Measurements from ENCODE around the gene SLC6A9.
A peak's percentile ranks its signal among the peaks of the same experiment; 100 is the strongest.

Gene SLC6A9

DNA sequence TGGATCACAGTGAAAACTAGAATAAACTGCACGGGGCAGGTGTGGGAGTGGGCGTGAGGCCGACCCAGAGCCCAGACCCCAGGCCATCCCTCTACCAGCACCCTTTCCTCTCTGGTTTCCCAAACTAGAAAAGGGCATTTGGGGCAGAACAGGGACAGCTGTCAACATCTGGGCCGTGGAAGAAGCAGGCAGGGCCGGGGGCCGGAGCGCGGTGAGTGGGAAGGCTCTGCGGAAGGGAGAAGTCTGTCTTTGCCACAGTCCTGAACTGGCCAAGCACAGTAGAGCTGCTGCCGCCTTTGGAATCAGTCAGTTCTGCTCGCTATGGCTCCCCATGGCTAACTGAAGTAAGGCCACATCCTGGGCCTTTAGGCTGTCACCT is 33.3 kb downstream of the SLC6A9 start:
- DNase-seq = no peak

DNA sequence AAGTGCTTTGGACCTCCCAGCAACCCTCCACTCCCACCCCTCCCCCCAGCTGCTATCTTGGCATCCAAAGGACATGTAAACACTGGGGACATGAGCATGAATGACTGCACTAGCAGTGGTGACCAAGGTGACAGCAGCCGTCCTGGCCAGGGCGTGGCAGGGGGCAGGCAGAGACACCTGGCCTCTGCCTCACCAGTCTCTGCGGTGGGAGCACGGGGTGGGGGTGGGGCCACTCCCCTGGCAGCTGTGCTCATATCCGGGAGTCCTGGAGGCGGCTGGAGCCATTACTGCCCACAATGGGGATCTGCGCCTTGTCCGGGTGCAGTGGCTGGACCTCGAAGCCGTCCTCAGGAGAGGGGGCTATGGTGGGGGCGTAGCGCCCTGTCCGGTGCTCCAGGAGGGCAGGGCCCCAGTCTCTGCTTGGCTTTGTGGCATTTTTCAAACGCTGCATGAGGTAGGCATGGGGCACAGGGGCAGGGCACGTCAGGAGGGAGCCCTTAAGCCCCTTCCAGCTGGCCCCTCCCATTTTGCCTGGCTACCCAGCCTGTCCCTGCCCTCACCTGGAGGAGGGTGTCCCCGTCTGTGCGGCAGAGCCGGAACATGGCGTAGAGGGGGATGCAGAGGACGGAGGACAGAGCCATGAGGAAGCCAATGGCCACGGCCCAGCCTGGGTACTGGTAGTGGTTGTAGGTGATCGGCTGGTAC is 33.8 kb downstream of the SLC6A9 start:
- no peak for DNase-seq

GRCh38 chr1:43996733-43997115 is 34.5 kb downstream of the SLC6A9 start:
- DNase-seq = no peak

DNA sequence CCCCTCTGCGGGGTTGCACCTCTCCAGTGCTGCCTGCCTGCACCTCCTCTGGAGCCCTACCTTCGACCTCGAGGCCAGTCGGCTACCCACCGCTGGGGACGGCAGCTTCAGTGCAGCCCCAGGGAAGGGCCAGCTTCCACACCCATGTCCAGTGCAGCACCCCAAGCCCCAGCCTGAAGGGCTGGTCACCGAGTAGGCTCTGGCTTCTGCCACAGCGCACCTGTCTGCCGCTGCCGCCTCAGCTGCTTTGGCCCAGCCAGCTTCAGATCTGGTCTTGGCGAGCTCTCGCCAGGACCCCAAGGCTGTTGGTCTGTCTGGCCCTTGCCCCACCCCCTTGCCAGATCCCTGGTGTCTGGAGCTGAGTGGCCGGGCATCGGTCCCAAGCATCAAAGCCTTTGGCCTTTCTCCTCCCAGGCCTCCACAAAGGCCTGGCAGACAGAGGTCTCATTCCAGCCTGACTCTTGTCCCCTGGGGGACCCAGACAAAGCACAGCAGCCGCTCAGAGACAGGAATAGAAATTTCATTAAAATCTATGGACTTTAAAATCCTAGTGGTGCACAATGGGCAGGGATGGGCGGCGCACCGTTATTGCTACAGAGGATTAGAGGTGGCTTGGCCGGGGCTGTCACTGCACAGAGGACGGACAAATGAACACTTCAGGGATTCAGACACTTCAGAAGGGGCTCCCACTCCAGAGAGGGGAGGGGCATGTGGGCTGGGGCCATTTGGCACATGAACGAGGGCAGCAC is 35.1 kb downstream of the SLC6A9 start:
- DNase-seq = no peak

- DNase-seq = no peak
Measured at GRCh38 chr1:43994794-43995790, 36.2 kb downstream of the SLC6A9 start.

- DNase-seq = no peak
Measured at GRCh38 chr1:43994071-43994470, 37.2 kb downstream of the SLC6A9 start.

- DNase-seq = no peak
Measured at GRCh38 chr1:43993206-43993914, 37.9 kb downstream of the SLC6A9 start.

DNA sequence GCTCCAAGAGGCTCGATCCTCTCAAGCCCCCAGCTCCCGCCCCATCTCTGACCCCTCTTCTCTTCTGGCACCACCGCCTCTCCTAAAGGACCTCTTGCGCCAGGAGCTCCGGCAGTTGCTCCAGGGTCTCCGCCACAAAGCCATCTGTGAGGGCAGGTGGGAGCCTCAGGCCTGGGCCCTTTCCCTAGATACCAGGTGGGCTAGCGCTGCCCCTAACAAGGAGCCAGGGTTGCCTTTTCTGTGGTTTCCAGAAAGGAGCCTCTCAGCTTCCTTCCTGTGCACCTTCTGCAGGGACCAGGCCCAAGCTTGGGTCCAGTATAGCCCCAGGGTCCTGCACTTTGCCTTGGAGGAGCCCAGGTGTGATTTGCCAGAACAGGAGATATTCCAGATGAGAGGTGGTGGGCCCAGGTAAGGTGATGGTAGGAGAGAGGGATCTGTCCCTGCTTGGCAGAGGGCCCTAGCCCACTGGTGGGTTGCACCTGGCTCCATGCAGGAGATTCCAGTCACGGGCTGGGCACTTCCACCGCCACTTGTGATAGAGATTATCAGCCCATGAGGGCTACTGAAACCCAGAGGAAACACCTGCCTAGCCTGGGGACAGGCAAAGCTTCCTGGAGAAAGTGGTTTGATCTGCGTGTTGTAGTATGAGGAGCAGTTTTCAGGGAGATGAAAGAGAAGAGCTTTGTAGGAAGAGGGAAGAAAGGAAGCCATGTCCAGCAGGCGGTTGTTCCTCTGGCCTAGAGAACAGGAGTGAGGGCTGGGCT is 38.8 kb downstream of the SLC6A9 start:
- DNase-seq = no peak

- DNase-seq = peak; percentile 75 to 80
Measured at GRCh38 chr1:43991476-43992231, 39.6 kb downstream of the SLC6A9 start, which contains the start of gene CCDC24. Gene CCDC24 (plus strand): TSS chr1:43991599. CDS start chr1:43991879, 280 bp downstream.

DNA sequence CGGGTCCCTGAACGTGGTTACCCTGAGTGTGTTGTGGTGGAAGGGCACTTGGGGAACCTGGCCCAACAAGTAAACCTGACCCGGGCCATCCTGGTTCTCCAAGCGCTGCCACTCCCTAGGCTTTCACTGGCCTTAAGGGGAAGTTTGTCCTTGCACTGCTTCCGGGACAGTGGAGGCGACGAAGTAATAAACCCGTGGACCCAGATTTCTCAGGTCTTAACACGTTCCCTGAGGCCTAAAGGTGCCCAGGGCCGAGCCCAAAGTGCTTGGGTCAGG is 40.1 kb downstream of the SLC6A9 start:
- DNase-seq = no peak

DNA sequence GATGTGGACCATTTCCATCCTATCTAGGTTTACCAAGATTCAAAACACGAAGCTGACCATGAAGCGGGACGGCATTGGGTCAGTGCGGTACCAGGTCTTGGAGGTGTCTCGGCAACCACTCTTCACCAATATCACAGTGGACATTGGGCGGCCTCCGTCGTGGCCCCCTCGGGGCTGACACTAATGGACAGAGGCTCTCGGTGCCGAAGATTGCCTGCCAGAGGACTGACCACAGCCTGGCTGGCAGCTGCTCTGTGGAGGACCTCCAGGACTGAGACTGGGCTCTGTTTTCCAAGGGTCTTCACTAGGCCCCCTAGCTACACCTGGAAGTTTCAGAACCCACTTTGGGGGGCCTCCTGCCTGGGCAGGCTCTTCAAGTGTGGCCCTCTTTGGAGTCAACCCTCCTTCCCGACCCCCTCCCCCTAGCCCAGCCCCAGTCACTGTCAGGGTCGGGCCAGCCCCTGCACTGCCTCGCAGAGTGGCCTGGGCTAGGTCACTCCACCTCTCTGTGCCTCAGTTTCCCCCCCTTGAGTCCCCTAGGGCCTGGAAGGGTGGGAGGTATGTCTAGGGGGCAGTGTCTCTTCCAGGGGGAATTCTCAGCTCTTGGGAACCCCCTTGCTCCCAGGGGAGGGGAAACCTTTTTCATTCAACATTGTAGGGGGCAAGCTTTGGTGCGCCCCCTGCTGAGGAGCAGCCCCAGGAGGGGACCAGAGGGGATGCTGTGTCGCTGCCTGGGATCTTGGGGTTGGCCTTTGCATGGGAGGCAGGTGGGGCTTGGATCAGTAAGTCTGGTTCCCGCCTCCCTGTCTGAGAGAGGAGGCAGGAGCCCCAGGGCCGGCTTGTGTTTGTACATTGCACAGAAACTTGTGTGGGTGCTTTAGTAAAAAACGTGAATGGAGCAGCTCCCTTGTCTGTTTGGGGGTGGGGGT is 40.7 kb downstream of the SLC6A9 start:
- no peak for DNase-seq

DNA sequence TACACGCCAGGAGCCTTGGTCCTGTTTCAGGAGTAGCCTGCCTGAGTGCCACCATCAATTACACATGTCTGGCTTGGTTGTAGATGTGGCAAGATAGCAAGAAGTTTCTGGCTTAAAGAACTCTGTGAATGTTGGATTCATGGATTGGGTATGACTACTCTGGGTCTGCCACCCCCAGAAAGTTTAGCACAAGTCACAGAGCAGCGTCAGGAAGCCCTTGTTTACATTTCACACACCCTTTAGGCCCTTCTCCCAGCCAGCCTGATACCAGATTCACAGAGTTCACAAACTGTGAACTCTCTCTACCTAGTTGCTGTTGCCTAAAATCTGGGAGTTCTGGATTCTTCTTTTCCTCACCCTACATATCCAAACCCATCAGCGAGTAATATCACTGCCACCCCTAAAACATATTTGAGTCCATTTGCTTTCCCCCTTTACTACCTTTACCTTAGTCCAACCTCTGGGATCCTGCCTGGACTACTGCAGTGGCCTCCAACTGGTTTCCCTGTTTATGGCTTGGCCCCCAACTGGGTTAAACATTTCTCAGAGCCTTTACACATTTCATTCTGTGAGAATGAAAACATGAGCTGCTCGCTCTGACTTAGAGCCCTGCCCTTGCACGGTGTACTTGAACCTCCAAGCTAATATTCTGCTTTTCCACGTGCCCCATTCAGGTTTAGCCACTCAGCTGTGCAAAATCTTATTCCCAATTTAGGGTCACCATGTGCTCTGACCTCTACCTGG is 43.9 kb downstream of the SLC6A9 start:
- DNase-seq = no peak

- DNase-seq = no peak
Measured at GRCh38 chr1:43986712-43987111, 44.5 kb downstream of the SLC6A9 start.

GRCh38 chr1:43985984-43986595 is 45.2 kb downstream of the SLC6A9 start:
- no peak for DNase-seq

- DNase-seq = no peak
Measured at GRCh38 chr1:43984855-43985254, 46.4 kb downstream of the SLC6A9 start.

DNA sequence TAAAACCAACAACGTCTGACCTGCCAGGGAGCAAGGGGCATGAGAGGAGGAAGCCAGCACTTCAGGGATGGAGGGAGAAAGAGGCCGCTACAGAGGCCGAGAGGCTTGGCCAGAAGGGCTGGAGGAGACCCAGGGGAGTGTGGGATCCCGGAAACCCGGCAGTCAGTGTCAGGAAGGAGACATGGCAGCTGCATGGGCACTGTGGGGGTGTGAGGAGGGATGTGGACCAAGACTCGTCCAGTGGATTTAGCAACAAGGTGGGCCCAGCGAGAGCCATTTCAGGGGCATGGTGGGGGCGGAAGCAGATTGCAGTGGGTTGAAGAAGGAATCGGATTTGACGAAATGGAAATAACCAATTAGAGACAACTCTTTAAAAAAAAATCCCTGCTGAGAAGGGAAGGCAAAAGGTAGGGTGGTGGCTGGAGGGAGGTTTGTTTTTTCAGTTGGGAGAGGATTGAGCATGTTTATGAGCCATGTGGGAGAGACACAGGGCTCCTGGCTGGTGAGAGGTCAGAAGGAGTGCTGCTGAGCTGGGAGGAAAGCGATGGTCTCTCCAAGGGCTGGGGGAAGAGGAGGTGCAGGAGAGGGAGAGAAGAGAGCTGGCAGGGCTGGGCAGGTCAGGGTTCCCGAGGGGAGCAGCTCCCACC is 47.9 kb downstream of the SLC6A9 start:
- no peak for DNase-seq

DNA sequence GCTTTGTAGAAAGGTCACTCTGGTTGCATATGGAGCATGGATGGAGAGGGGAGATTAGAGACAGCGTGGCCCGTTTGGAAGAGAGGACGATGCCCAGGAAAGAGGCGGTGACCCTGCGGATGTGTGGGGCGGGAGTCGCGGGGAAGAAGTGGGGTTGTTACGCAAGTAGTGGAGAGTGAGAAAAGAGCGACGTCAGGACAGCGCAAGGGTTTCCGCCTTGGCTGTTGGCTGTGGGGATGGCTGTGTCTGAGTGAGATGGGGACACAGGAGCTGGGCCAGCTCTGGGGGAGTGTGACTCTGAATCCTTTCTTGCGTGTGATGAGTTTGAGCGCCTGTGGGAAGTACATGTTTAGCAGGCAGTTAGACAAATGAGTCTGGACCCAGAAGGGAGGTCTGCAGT is 48.5 kb downstream of the SLC6A9 start:
- DNase-seq = peak in 1 of 2 donors; percentile 23

DNA sequence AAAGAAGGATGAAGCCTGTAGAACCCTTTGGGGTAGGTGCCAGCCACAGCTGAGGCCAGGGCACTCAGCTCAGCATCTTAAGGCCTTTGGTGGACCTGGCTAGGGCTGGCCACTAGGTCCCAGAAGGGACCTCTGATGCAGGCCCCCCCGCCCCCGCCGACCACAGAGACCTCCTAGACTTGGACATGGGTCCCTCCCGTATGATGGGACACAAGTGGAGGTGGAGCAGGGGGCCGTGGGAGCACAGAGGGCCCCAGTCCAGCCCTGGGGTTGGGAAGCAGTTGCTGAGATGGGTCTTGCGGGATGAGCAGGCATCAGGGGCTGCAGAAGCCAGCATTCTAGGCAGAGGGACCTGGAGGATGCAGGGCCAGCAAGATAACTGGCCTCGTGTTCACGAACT is 49.0 kb downstream of the SLC6A9 start:
- DNase-seq = no peak
